Kidney epithelial cell (primary cell): ENCODE results near the gene PCBP3. TPM values are rescaled to one million over a fixed set of nuclear protein-coding genes. Genes with fewer than 3 reads are reported as not detected.

Experiments
- DNase-seq: peaks from one replicate; pipeline ENCODE4 v3.0.0-alpha.2; 2010; ENCODE audit warnings: low read depth
- H3K27me3 ChIP-seq: 2 replicates; pipeline ENCODE4 v1.6.0; 2011; ENCODE audit warnings: low read length; ENCODE audit not compliant: control insufficient read depth, insufficient read depth
- H3K36me3 ChIP-seq: 2 replicates; pipeline ENCODE4 v1.5.1; 2011; ENCODE audit warnings: low read length; ENCODE audit not compliant: control insufficient read depth, insufficient read depth
- H3K4me3 ChIP-seq: 2 replicates; pipeline ENCODE4 v1.5.1; 2011; ENCODE audit warnings: low read depth, mild to moderate bottlenecking, control low read depth, low read length
- CTCF ChIP-seq: IDR thresholded peaks from 2 replicates; pipeline ENCODE4 v1.5.1; 2011; ENCODE audit warnings: mild to moderate bottlenecking, moderate library complexity, low read length, control low read depth, inconsistent platforms; ENCODE audit not compliant: insufficient read depth, poor library complexity, severe bottlenecking
- total RNA-seq: library from RNA; depleted of rRNA; stranded (reverse); fragments of >200 nt; gene quantifications from 2 replicates; pipeline ENCODE4 v1.2.3, GENCODE V29; 2015

The PCBP3 gene
- total RNA-seq, 1 donor from 2014 or later, result 1.3 TPM

GRCh38 chr21:45788637-45789506, 145.3 kb downstream of the PCBP3 start:
- H3K4me3 ChIP-seq, result no peak overlapping the region
- DNase-seq, result no peak
- no peaks in the 10 kb centered on the region for H3K36me3 ChIP-seq
- no peak for TF ChIP-seq CTCF
- H3K27me3 ChIP-seq, result peaks cover 24% of the 10 kb centered on the region

- H3K27me3 ChIP-seq, result peaks cover 24% of the 10 kb centered on the region
- DNase-seq, result no peak
- TF ChIP-seq CTCF, result no peak
- no peaks in the 10 kb centered on the region for H3K36me3 ChIP-seq
- H3K4me3 ChIP-seq, result no peak overlapping the region
These were observed 146.9 kb downstream of the PCBP3 start for GRCh38 chr21:45790427-45790826.

GRCh38 chr21:45791562-45792418, 148.3 kb downstream of the PCBP3 start:
- TF ChIP-seq CTCF, result no peak
- Histone ChIP-seq H3K27me3 (peaks cover 24% of the 10 kb centered on the region), H3K4me3 (no peak overlapping the region), H3K36me3 (no peaks in the 10 kb centered on the region)
- DNase-seq, result no peak

GRCh38 chr21:45792682-45793383, 149.3 kb downstream of the PCBP3 start:
- no peaks in the 10 kb centered on the region for H3K36me3 ChIP-seq
- peaks cover 23% of the 10 kb centered on the region for H3K27me3 ChIP-seq
- no peak overlapping the region for H3K4me3 ChIP-seq
- DNase-seq, result no peak
- no peak for TF ChIP-seq CTCF

- TF ChIP-seq CTCF, result no peak
- H3K27me3 ChIP-seq, result peaks cover 19% of the 10 kb centered on the region
- H3K36me3 ChIP-seq, result no peaks in the 10 kb centered on the region
- DNase-seq, result no peak
- H3K4me3 ChIP-seq, result no peak overlapping the region
These were observed 150.5 kb downstream of the PCBP3 start for GRCh38 chr21:45794027-45794426.
